Gastrocnemius medialis (tissue), 4 donors: ENCODE measurements around the gene PANX1. TPM values are rescaled to one million over a fixed set of nuclear protein-coding genes. Genes with fewer than 3 reads are reported as not detected.
A peak's percentile ranks its signal among the peaks of the same experiment; 100 is the strongest.

Experiments used
- ATAC-seq, 2 donors: fragments of 150-250 bp; one replicate each; pipeline ENCODE4 v1.9.1; 2016
- DNase-seq, 2 donors: peaks; one replicate each; pipeline ENCODE4 v3.0.0-alpha.2; 2019
- H3K27ac ChIP-seq, 4 donors: fragments of 200-600 bp; sonication (generic); 1 replicate in 1 of 4; 2 replicates in 3 of 4; pipeline ENCODE4 v1.5.1; 2016 to 2018; ENCODE audit warnings: mild to moderate bottlenecking in 2 of 4, moderate library complexity in 1 of 4
- H3K27me3 ChIP-seq, 3 donors: fragments of 200-600 bp; sonication (generic) in 2 of 3; 1 replicate in 1 of 3; 2 replicates in 2 of 3; pipeline versions ENCODE4 v1.5.1 to v1.6.0; 2016 to 2019; ENCODE audit warnings: mild to moderate bottlenecking in 1 of 3, moderate library complexity in 1 of 3
- H3K36me3 ChIP-seq, 2 donors: fragments of 200-600 bp; sonication (generic) in 1 of 2; one replicate each; pipeline ENCODE4 v1.5.1; 2017 to 2018
- H3K4me1 ChIP-seq, 2 donors: fragments of 200-600 bp; sonication (generic) in 1 of 2; one replicate each; pipeline ENCODE4 v1.5.1; 2016 to 2017; ENCODE audit warnings: mild to moderate bottlenecking in 2 of 2
- H3K4me3 ChIP-seq, 4 donors: fragments of 200-600 bp; sonication (generic) in 3 of 4; 1 replicate in 1 of 4; 2 replicates in 3 of 4; pipeline ENCODE4 v1.5.1; 2016 to 2019; ENCODE audit warnings: mild to moderate bottlenecking in 2 of 4
- H3K9me3 ChIP-seq, 3 donors: fragments of 200-600 bp; sonication (generic) in 2 of 3; 1 replicate in 1 of 3; 2 replicates in 2 of 3; pipeline ENCODE4 v1.5.1; 2016 to 2019
- POLR2A ChIP-seq, 2 donors: fragments of 450-650 bp; IDR thresholded peaks; one replicate each; pipeline ENCODE4 v1.6.1; 2017; ENCODE audit warnings: antibody characterized with exemption in 2 of 2, mild to moderate bottlenecking in 2 of 2, moderate library complexity in 2 of 2
- in situ Hi-C, 4 donors: fragments of 200-750 bp; cut with MboI; loops; one replicate each; pipeline versions ENCODE4 v1.15.0 to v1.8.0; 2017; ENCODE audit warnings: low sequenced_read_pairs in 4 of 4
- intact Hi-C: fragments of 100-400 bp; cut with DNase I; formaldehyde crosslinking; loops from one replicate; pipeline ENCODE4 v1.15.1; 2023; ENCODE audit warnings: low total_unique reads
- total RNA-seq, 4 donors: library from RNA; depleted of rRNA; stranded (reverse); fragments of >200 nt; gene quantifications; one replicate each; pipeline versions ENCODE4 v1.1.0 to v1.2.3, GENCODE V29; 2016
- TF ChIP-seq, protein P1 (sequence below), 5 experiments: fragments of 450-650 bp in 3 of 5; fragments of 200-600 bp in 2 of 5; sonication (generic) in 2 of 5; IDR thresholded peaks in 4 of 5; conservative IDR thresholded peaks in 1 of 5; 1 replicate in 4 of 5; 2 replicates in 1 of 5; pipeline ENCODE4 v1.5.1; 2016 to 2019; ENCODE audit warnings: antibody characterized with exemption in 5 of 5, mild to moderate bottlenecking in 3 of 5, moderate library complexity in 3 of 5

Gene PANX1
- total RNA-seq, 4 donors from 2014 or later, result 29.1 to 109 (median 37.9) TPM

DNA sequence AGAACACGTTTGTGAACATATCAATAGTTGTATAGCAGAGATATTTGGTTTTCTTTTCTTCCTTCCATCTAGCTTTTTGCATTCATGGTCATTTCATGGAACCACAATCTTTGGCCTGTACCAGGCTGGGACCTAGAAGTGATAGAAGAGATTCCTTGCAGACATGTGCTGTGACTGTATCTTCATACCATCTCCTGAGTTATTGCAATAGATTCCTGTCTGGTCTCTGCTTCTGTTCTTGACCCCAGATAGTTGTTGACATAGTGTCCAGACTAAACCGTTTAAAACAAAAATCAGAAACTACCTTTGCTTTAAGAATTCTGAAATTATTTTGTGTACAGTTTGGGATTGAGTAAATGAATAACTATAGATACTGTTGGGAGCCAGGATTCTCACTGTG is 16.8 kb downstream of the PANX1 start:
- in situ Hi-C loops, result no loop called here

DNA sequence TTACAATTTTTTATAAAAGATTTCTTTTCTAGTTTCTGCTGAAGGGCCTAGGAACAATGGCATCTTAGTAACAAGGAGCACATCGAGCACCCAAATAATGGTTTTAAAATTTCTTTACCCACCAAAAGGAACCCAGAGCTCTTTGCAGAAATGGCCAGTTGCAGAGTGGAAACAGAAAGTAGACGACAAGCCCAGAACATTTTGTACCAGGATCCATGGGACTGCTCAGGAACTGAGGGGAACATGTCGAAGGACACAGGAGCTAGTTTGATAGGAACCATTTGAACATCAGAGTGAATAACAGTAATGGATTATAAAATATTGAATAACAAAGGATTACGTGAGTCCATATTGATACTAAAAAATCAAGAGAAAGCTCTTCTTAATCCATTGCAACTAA is 17.3 kb downstream of the PANX1 start:
- no peak overlapping the region for H3K27ac ChIP-seq
- TF ChIP-seq, protein P1, sequence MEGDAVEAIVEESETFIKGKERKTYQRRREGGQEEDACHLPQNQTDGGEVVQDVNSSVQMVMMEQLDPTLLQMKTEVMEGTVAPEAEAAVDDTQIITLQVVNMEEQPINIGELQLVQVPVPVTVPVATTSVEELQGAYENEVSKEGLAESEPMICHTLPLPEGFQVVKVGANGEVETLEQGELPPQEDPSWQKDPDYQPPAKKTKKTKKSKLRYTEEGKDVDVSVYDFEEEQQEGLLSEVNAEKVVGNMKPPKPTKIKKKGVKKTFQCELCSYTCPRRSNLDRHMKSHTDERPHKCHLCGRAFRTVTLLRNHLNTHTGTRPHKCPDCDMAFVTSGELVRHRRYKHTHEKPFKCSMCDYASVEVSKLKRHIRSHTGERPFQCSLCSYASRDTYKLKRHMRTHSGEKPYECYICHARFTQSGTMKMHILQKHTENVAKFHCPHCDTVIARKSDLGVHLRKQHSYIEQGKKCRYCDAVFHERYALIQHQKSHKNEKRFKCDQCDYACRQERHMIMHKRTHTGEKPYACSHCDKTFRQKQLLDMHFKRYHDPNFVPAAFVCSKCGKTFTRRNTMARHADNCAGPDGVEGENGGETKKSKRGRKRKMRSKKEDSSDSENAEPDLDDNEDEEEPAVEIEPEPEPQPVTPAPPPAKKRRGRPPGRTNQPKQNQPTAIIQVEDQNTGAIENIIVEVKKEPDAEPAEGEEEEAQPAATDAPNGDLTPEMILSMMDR (IDR thresholded peaks at IDR 0.05 in 4 of 5, conservative IDR thresholded peaks at IDR 0.05 in 1 of 5), result no peak
- no peak for TF ChIP-seq POLR2A (IDR thresholded peaks at IDR 0.05)
- H3K4me3 ChIP-seq, result no peak overlapping the region
- no peaks in the 10 kb centered on the region for H3K36me3 ChIP-seq
- no peak for DNase-seq
- no peak for ATAC-seq
- intact Hi-C loops (no loop called here), in situ Hi-C loops (no loop called here)
- no peaks in the 10 kb centered on the region for H3K27me3 ChIP-seq
- peaks cover 8 to 25% of the 10 kb centered on the region in 2 donors for H3K4me1 ChIP-seq
- H3K9me3 ChIP-seq, result no peaks in the 10 kb centered on the region

More for the DNA sequence above, 16.8 kb downstream of the PANX1 start:
- Histone ChIP-seq H3K36me3 (no peaks in the 10 kb centered on the region), H3K4me1 (peaks cover 3 to 20% of the 10 kb centered on the region in 2 donors), H3K9me3 (no peaks in the 10 kb centered on the region), H3K4me3 (no peak overlapping the region), H3K27ac (no peak overlapping the region), H3K27me3 (no peaks in the 10 kb centered on the region)
- DNase-seq (no peak), ATAC-seq (no peak)
- intact Hi-C loops, result no loop called here
- no peak for TF ChIP-seq POLR2A (IDR thresholded peaks at IDR 0.05)
- TF ChIP-seq, protein P1 (IDR thresholded peaks at IDR 0.05 in 4 of 5, conservative IDR thresholded peaks at IDR 0.05 in 1 of 5), result no peak

DNA sequence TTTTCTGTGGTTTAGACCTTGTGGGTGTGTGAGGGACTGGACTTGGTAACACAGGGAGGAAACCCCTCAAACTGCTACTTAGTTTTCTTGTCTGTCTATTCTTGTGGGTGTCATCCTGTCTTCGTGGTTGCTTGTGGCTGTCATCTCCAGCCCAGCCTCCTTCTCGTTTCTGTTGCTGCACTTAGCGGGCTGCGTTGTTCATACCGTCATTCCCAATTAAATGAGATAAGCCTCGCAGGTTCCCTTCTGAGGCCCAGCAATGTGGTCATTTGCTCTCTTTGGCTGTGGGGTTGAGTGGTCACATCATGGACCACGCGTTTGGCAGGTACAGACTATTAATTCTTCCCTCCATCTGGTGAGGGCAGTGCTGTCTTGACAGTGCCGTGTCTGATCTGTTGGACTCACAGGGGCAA is 18.8 kb downstream of the PANX1 start:
- peaks cover 18 to 39% of the 10 kb centered on the region in 2 donors for H3K4me1 ChIP-seq
- no peaks in the 10 kb centered on the region for H3K27me3 ChIP-seq
- no peak overlapping the region for H3K4me3 ChIP-seq
- intact Hi-C loops, result no loop called here
- TF ChIP-seq, protein P1 (IDR thresholded peaks at IDR 0.05 in 4 of 5, conservative IDR thresholded peaks at IDR 0.05 in 1 of 5), result no peak
- no peak for TF ChIP-seq POLR2A (IDR thresholded peaks at IDR 0.05)
- H3K9me3 ChIP-seq, result no peaks in the 10 kb centered on the region
- no peak for DNase-seq
- ATAC-seq, result no peak
- in situ Hi-C loops, result no loop called here
- no peak overlapping the region for H3K27ac ChIP-seq
- no peaks in the 10 kb centered on the region for H3K36me3 ChIP-seq

DNA sequence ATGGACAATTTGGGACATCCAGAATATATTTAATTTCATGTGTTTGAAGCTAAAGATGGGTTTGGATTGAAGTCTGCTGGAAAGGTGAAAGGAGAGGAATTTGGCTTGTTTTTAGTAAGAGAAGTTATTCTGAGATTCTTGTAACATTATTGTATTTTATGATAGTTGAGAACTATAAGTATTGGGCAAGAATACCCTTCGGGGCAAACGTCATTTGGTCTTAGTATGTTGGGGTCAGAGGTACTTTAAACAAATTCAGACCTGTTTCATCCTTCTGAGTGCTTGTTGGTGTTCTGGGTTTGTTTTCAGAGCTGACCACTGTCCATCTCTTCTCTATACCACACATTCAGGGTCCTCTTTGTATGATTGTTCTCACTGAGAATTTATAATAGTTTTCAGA is 19.5 kb downstream of the PANX1 start:
- Histone ChIP-seq H3K36me3 (no peaks in the 10 kb centered on the region), H3K27me3 (no peaks in the 10 kb centered on the region), H3K4me3 (no peak overlapping the region), H3K4me1 (peaks cover 22 to 42% of the 10 kb centered on the region in 2 donors), H3K27ac (no peak overlapping the region), H3K9me3 (no peaks in the 10 kb centered on the region)
- no peak for TF ChIP-seq POLR2A (IDR thresholded peaks at IDR 0.05)
- TF ChIP-seq, protein P1 (IDR thresholded peaks at IDR 0.05 in 4 of 5, conservative IDR thresholded peaks at IDR 0.05 in 1 of 5), result no peak
- in situ Hi-C loops (no loop called here), intact Hi-C loops (no loop called here)
- no peak for DNase-seq
- ATAC-seq, result no peak

DNA sequence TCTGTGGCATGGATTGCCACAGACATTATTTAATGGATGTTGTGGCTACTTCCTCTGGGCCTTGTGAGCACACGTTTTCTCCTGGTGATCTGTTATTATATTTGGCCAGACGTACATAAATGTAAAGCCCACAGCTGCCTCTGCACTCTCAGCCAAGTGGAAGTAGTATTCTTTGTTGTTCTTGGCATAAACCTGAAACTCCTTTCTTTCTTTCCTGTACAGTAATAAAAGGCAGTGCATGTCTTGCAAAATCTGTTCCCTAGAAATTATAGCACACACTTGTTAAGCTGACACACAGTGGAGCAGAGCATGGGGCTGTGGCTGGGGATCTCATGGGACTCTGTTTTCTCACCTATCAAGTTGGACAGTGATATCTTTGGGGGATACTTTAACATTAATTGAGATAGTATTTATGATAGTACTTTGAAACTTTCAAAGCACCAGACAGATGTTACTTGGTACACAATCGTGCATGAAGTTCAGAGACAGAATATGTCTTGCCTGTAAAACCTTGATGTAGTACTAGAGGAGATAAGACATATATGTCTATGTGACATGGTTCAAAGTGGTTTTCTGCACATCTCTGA is 20.9 kb downstream of the PANX1 start:
- Histone ChIP-seq H3K27me3 (no peaks in the 10 kb centered on the region), H3K9me3 (no peaks in the 10 kb centered on the region), H3K4me1 (peaks cover 19 to 37% of the 10 kb centered on the region in 2 donors), H3K36me3 (peaks cover 0 to 5% of the 10 kb centered on the region in 2 donors), H3K27ac (peak overlapping the region in 1 of 4 donors; percentile 81), H3K4me3 (no peak overlapping the region)
- in situ Hi-C loops, result no loop called here
- DNase-seq, result no peak
- no peak for TF ChIP-seq POLR2A (IDR thresholded peaks at IDR 0.05)
- TF ChIP-seq, protein P1 (IDR thresholded peaks at IDR 0.05 in 4 of 5, conservative IDR thresholded peaks at IDR 0.05 in 1 of 5), result no peak
- intact Hi-C loops, result loop anchor here (10.0 kb wide), 1 partner anchor 915 kb away; the partner anchor contains the start of gene SRSF8
- ATAC-seq, result no peak
